SH-SY5Y (cell line): ENCODE data around the gene MALT1.

Experiments
- GATA2 ChIP-seq: IDR thresholded peaks from 2 replicates; pipeline ENCODE4 v1.6.1; 2011; ENCODE audit warnings: mild to moderate bottlenecking, low read depth, low read length
- GATA3 ChIP-seq: IDR thresholded peaks from 2 replicates; pipeline ENCODE4 v1.6.1; 2011; ENCODE audit warnings: low read depth, mild to moderate bottlenecking, low read length, moderate library complexity

DNA sequence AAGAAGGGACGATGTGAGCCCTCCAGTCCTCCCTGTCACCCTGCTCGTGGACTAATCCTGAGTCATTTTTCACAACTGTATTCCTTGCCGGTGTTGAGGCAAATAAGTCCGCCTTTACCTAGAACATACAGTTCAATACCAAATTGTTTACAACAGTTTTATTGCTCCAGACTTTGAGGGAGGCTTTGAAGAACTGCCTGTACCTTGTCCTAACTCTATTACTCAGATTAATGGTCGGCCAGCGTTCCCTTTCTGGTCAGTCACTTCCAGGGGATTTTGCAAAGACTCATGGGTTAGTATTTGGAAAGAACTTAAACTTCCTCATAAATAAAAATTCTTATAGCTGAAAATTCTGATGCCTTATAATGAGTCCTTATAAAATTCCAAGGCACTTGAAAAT is 108.3 kb downstream of the MALT1 start:
- no peak for TF ChIP-seq GATA2
- no peak for TF ChIP-seq GATA3
